NCI-H2196 treated with DMSO at 0.1 percent for 48 hours (cell line): ENCODE data around the gene BRAF.
"Not testable (repeated sequence)": the region's sequence is repeated elsewhere in the genome, so short reads cannot be mapped to it uniquely, and the experiment has no call there.

ENCODE experiments used
- DNase-seq: peaks from one replicate; lab custom pipeline; 2025; ENCODE audit not compliant: unreplicated experiment; lab: John Stamatoyannopoulos, UW

BRAF gene

GRCh38 chr7:140719721-140720120, 205.0 kb downstream of the BRAF start:
- no peak for DNase-seq

GRCh38 chr7:140714331-140715040, 210.2 kb downstream of the BRAF start:
- DNase-seq, result no peak

GRCh38 chr7:140712392-140712791, 212.3 kb downstream of the BRAF start:
- not testable (repeated sequence) for DNase-seq

- DNase-seq, result not testable (repeated sequence)
Observed at GRCh38 chr7:140708764-140709163, 216.0 kb downstream of the BRAF start.

GRCh38 chr7:140707132-140707531, 217.6 kb downstream of the BRAF start:
- no peak for DNase-seq

- no peak for DNase-seq
Observed at GRCh38 chr7:140704205-140704604, 220.5 kb downstream of the BRAF start.

GRCh38 chr7:140702774-140703173, 222.0 kb downstream of the BRAF start:
- no peak for DNase-seq

- no peak for DNase-seq
Observed at GRCh38 chr7:140698477-140698876, 226.3 kb downstream of the BRAF start.

GRCh38 chr7:140697447-140698143, 227.1 kb downstream of the BRAF start:
- no peak for DNase-seq

GRCh38 chr7:140696680-140697446, 227.9 kb downstream of the BRAF start, which contains the start of gene NDUFB2:
Gene NDUFB2 (plus strand): TSS chr7:140696708. CDS start chr7:140696745, 37 bp downstream.
- peak; percentile 83 for DNase-seq

- DNase-seq, result no peak
Observed at GRCh38 chr7:140696024-140696679, 228.6 kb downstream of the BRAF start.

- DNase-seq, result no peak
Observed at GRCh38 chr7:140695381-140695780, 229.3 kb downstream of the BRAF start.

GRCh38 chr7:140694592-140694991, 230.1 kb downstream of the BRAF start:
- DNase-seq, result no peak

GRCh38 chr7:140693849-140694248, 230.9 kb downstream of the BRAF start:
- DNase-seq, result not testable (repeated sequence)

GRCh38 chr7:140691376-140692045, 233.2 kb downstream of the BRAF start:
- no peak for DNase-seq

GRCh38 chr7:140689199-140690152, 235.3 kb downstream of the BRAF start:
- DNase-seq, result no peak

GRCh38 chr7:140688341-140688740, 236.4 kb downstream of the BRAF start:
- DNase-seq, result no peak

- no peak for DNase-seq
Observed at GRCh38 chr7:140686921-140687320, 237.8 kb downstream of the BRAF start.

GRCh38 chr7:140685407-140686087, 239.2 kb downstream of the BRAF start:
- no peak for DNase-seq
